ENCODE results near the gene HIF1A. TPM values are rescaled to one million over a fixed set of nuclear protein-coding genes. Genes with fewer than 3 reads are reported as not detected.

HIF1A gene
- total and polyA plus RNA-seq, 2 donors (not counting 3 experiments of a cell fraction or from before 2014, with no cell fraction given), result 58.3 to 179 TPM

- no peak overlapping the region for H3K4me2 ChIP-seq (ENCODE audit: insufficient read depth, low read length)
- dilution Hi-C loops (cut with MboI; ENCODE audit: extremely low pct_ligation_motif_present, low sequenced_read_pairs), result loop anchor here (25.0 kb wide), 1 partner anchor 276 kb away; no protein-coding TSS in a partner anchor
- H2AFZ ChIP-seq (ENCODE audit: low read depth, low read length), result no peak overlapping the region
- H3K9me1 ChIP-seq (replicated peaks; ENCODE audit: control insufficient read depth, extremely low read depth, insufficient read depth, low read length), result no peaks in the 10 kb centered on the region
- ChIA-PET CTCF (no interaction called here), POLR2A (no interaction called here)
- TF ChIP-seq GATA2 (IDR thresholded peaks at IDR 0.05; ENCODE audit: insufficient read depth, insufficient read length, low read depth, low read length) (no peak), CTCF (IDR thresholded peaks at IDR 0.05; ENCODE audit: extremely low read depth in 1 of 2, insufficient read depth in 1 of 2, low read depth in 1 of 2, low read length in 2 of 2) (no peak), FOS (IDR thresholded peaks at IDR 0.05; ENCODE audit: borderline replicate concordance, insufficient read depth, low read length) (no peak), MYC (IDR thresholded peaks at IDR 0.05; ENCODE audit: low read depth, low read length) (no peak), EZH2 (IDR thresholded peaks at IDR 0.05; ENCODE audit: borderline replicate concordance, low read depth, low read length, severe bottlenecking) (no peak)
- intact Hi-C loops (cut with micrococcal nuclease), result no loop called here
- H4K20me1 ChIP-seq (replicated peaks; ENCODE audit: control insufficient read depth, extremely low read depth, insufficient read depth, low read length), result peaks cover 3% of the 10 kb centered on the region
- H3K9me3 ChIP-seq (replicated peaks; ENCODE audit: control insufficient read depth, insufficient read depth, low read length), result no peaks in the 10 kb centered on the region
- H3K9ac ChIP-seq (replicated peaks; ENCODE audit: extremely low read depth, insufficient read depth, low read length), result no peak overlapping the region
- no peaks in the 10 kb centered on the region for H3K27me3 ChIP-seq (ENCODE audit: control insufficient read depth in 2 of 2, insufficient read depth in 2 of 2, low read length in 2 of 2)
- no peak overlapping the region for H3K27ac ChIP-seq (ENCODE audit: insufficient read depth, low read depth, low read length)
- H3K4me1 ChIP-seq (ENCODE audit: control insufficient read depth, extremely low read depth, insufficient read depth, low read length), result no peaks in the 10 kb centered on the region
- peaks cover 23 to 55% of the 10 kb centered on the region in 2 experiments for H3K36me3 ChIP-seq (ENCODE audit: control insufficient read depth in 2 of 2, extremely low read depth in 1 of 2, insufficient read depth in 2 of 2, low read length in 2 of 2)
- FAIRE-seq (no peak), DNase-seq (ENCODE audit: low read depth, low spot score) (no peak)
- no TSS peak for BruUV-seq (replicated peaks)
- peaks cover 79% of the 10 kb centered on the region for H3K79me2 ChIP-seq (ENCODE audit: control insufficient read depth, insufficient read depth, low read length)
- no peak overlapping the region for H3K4me3 ChIP-seq (replicated peaks in 1 of 3; ENCODE audit: insufficient read depth in 1 of 3, low read depth in 1 of 3, low read length in 3 of 3)
Observed at GRCh38 chr14:61737915-61738314, 42.6 kb downstream of the HIF1A start.

GRCh38 chr14:61739133-61739532, 43.8 kb downstream of the HIF1A start:
- dilution Hi-C loops (cut with MboI; ENCODE audit: extremely low pct_ligation_motif_present, low sequenced_read_pairs) (loop anchor here (25.0 kb wide), 1 partner anchor 277 kb away; no protein-coding TSS in a partner anchor), intact Hi-C loops (cut with micrococcal nuclease) (no loop called here)
- Histone ChIP-seq H3K36me3 (ENCODE audit: control insufficient read depth in 2 of 2, extremely low read depth in 1 of 2, insufficient read depth in 2 of 2, low read length in 2 of 2) (peaks cover 23 to 45% of the 10 kb centered on the region in 2 experiments), H2AFZ (ENCODE audit: low read depth, low read length) (no peak overlapping the region), H3K27me3 (ENCODE audit: control insufficient read depth in 2 of 2, insufficient read depth in 2 of 2, low read length in 2 of 2) (no peaks in the 10 kb centered on the region), H3K4me1 (ENCODE audit: control insufficient read depth, extremely low read depth, insufficient read depth, low read length) (no peaks in the 10 kb centered on the region), H3K4me2 (ENCODE audit: insufficient read depth, low read length) (no peak overlapping the region), H3K9me3 (replicated peaks; ENCODE audit: control insufficient read depth, insufficient read depth, low read length) (no peaks in the 10 kb centered on the region), H3K27ac (ENCODE audit: insufficient read depth, low read depth, low read length) (no peak overlapping the region), H3K9me1 (replicated peaks; ENCODE audit: control insufficient read depth, extremely low read depth, insufficient read depth, low read length) (no peaks in the 10 kb centered on the region), H3K4me3 (replicated peaks in 1 of 3; ENCODE audit: insufficient read depth in 1 of 3, low read depth in 1 of 3, low read length in 3 of 3) (no peak overlapping the region), H3K9ac (replicated peaks; ENCODE audit: extremely low read depth, insufficient read depth, low read length) (no peak overlapping the region), H4K20me1 (replicated peaks; ENCODE audit: control insufficient read depth, extremely low read depth, insufficient read depth, low read length) (peaks cover 3% of the 10 kb centered on the region), H3K79me2 (ENCODE audit: control insufficient read depth, insufficient read depth, low read length) (peaks cover 77% of the 10 kb centered on the region)
- BruUV-seq (replicated peaks), result no TSS peak
- CTCF ChIA-PET, result no interaction called here
- FAIRE-seq (no peak), DNase-seq (ENCODE audit: low read depth, low spot score) (no peak)
- TF ChIP-seq EZH2 (IDR thresholded peaks at IDR 0.05; ENCODE audit: borderline replicate concordance, low read depth, low read length, severe bottlenecking), result no peak
- TF ChIP-seq MAX (IDR thresholded peaks at IDR 0.05; ENCODE audit: insufficient read depth, insufficient read length), result no peak
- no peak for TF ChIP-seq MYC (IDR thresholded peaks at IDR 0.05; ENCODE audit: low read depth, low read length)
- no peak for TF ChIP-seq POLR2AphosphoS5 (IDR thresholded peaks at IDR 0.05; ENCODE audit: insufficient read depth, low read depth, low read length)
- no peak for TF ChIP-seq JUN (IDR thresholded peaks at IDR 0.05; ENCODE audit: borderline replicate concordance, insufficient read depth, insufficient read length, low read depth)
- no peak for TF ChIP-seq FOS (IDR thresholded peaks at IDR 0.05; ENCODE audit: borderline replicate concordance, insufficient read depth, low read length)
- no peak for TF ChIP-seq CTCF (IDR thresholded peaks at IDR 0.05; ENCODE audit: extremely low read depth in 1 of 2, insufficient read depth in 1 of 2, low read depth in 1 of 2, low read length in 2 of 2)
- TF ChIP-seq GATA2 (IDR thresholded peaks at IDR 0.05; ENCODE audit: insufficient read depth, insufficient read length, low read depth, low read length), result no peak
- no peak for TF ChIP-seq POLR2A (IDR thresholded peaks at IDR 0.05; ENCODE audit: low read depth, low read length)
- POLR2A ChIA-PET, result interaction anchor here (1.9 kb wide), 1 partner anchor 10 kb away, joined by 4 read pairs; no protein-coding TSS in a partner anchor
